CD14-positive monocyte (primary cell): ENCODE results near the gene PTPRN2. TPM values are rescaled to one million over a fixed set of nuclear protein-coding genes. Genes with fewer than 3 reads are reported as not detected.

ENCODE experiments used
- DNase-seq, 3 donors: peaks; one replicate each; pipeline ENCODE4 v3.0.0-alpha.2; 2011 to 2022
- H2AFZ ChIP-seq: 2 replicates; pipeline ENCODE4 v1.6.0; 2012; ENCODE audit warnings: mild to moderate bottlenecking, low read depth, low read length, inconsistent platforms; ENCODE audit not compliant: insufficient read depth, poor library complexity, severe bottlenecking
- H3K27ac ChIP-seq, 2 donors: 1 replicate in 1 of 2; 2 replicates in 1 of 2; pipeline ENCODE4 v1.5.1; 2012 to 2013; ENCODE audit warnings: low read length in 2 of 2, control low read depth in 1 of 2, inconsistent platforms in 1 of 2, low read depth in 1 of 2, mild to moderate bottlenecking in 1 of 2
- H3K27me3 ChIP-seq, 2 donors: one replicate each; pipeline versions ENCODE4 v1.6.0 to v1.6.1; 2011 to 2013; ENCODE audit warnings: low read length in 2 of 2; ENCODE audit not compliant: control insufficient read depth in 2 of 2, insufficient read depth in 2 of 2
- H3K36me3 ChIP-seq, 2 donors: replicated peaks in 1 of 2; 1 replicate in 1 of 2; 2 replicates in 1 of 2; pipeline versions ENCODE4 v1.5.1 to v1.6.1; 2012 to 2013; ENCODE audit warnings: low read length in 2 of 2, control low read depth in 1 of 2, inconsistent platforms in 1 of 2, mild to moderate bottlenecking in 1 of 2; ENCODE audit not compliant: insufficient read depth in 2 of 2, control insufficient read depth in 1 of 2
- H3K4me1 ChIP-seq, 2 donors: 1 replicate in 1 of 2; 2 replicates in 1 of 2; pipeline versions ENCODE4 v1.5.1 to v1.6.1; 2012 to 2013; ENCODE audit warnings: low read length in 2 of 2, control low read depth in 1 of 2, inconsistent platforms in 1 of 2, mild to moderate bottlenecking in 1 of 2, moderate library complexity in 1 of 2; ENCODE audit not compliant: insufficient read depth in 2 of 2, control insufficient read depth in 1 of 2
- H3K4me2 ChIP-seq: replicated peaks from 2 replicates; pipeline ENCODE3; 2012; ENCODE audit warnings: low read length, moderate library complexity, mild to moderate bottlenecking; ENCODE audit not compliant: poor library complexity, severe bottlenecking; ENCODE audit errors: extremely low read depth
- H3K4me3 ChIP-seq, 3 experiments: fragments of 200-600 bp in 1 of 3; sonication (generic) in 1 of 3; replicated peaks in 1 of 3; 1 replicate in 2 of 3; 2 replicates in 1 of 3; pipeline ENCODE4 v1.5.1; 2011 to 2013; ENCODE audit warnings: low read length in 3 of 3, mild to moderate bottlenecking in 3 of 3, control low read depth in 2 of 3, low read depth in 2 of 3, inconsistent platforms in 1 of 3, moderate library complexity in 1 of 3
- H3K79me2 ChIP-seq: 2 replicates; pipeline ENCODE4 v1.6.0; 2012; ENCODE audit warnings: mild to moderate bottlenecking, control low read depth, inconsistent platforms, low read length, moderate library complexity; ENCODE audit not compliant: insufficient read depth
- H3K9ac ChIP-seq: 2 replicates; pipeline ENCODE4 v1.6.0; 2017; ENCODE audit warnings: low read length, mild to moderate bottlenecking; ENCODE audit not compliant: insufficient read depth, poor library complexity, severe bottlenecking
- H3K9me3 ChIP-seq, 2 donors: replicated peaks in 1 of 2; 1 replicate in 1 of 2; 2 replicates in 1 of 2; pipeline versions ENCODE4 v1.5.1 to v1.6.1; 2012 to 2013; ENCODE audit warnings: low read length in 2 of 2, control low read depth in 1 of 2; ENCODE audit not compliant: control insufficient read depth in 1 of 2, insufficient read depth in 1 of 2
- H4K20me1 ChIP-seq: 2 replicates; pipeline ENCODE4 v1.6.0; 2012; ENCODE audit warnings: mild to moderate bottlenecking, low read length, control low read depth, moderate library complexity; ENCODE audit not compliant: insufficient read depth
- H3K27ac Mint-ChIP-seq, 7 donors: one replicate each; pipeline ENCODE4 v1.8.0; 2020; ENCODE audit warnings: mild to moderate bottlenecking in 7 of 7, mixed read lengths in 7 of 7, moderate library complexity in 6 of 7, inconsistent platforms in 2 of 7
- H3K27me3 Mint-ChIP-seq, 3 donors: one replicate each; pipeline ENCODE4 v1.8.0; 2021 to 2022; ENCODE audit warnings: low read depth in 3 of 3, mild to moderate bottlenecking in 3 of 3, mixed read lengths in 3 of 3, moderate library complexity in 3 of 3, inconsistent platforms in 1 of 3
- H3K36me3 Mint-ChIP-seq, 2 donors: one replicate each; pipeline ENCODE4 v1.8.0; 2020; ENCODE audit warnings: mixed read lengths in 2 of 2, inconsistent platforms in 1 of 2, mild to moderate bottlenecking in 1 of 2
- H3K4me1 Mint-ChIP-seq: one replicate; pipeline ENCODE4 v1.8.0; 2020; ENCODE audit warnings: mild to moderate bottlenecking, mixed read lengths
- H3K4me3 Mint-ChIP-seq, 2 donors: one replicate each; pipeline ENCODE4 v1.8.0; 2020; ENCODE audit warnings: mild to moderate bottlenecking in 2 of 2, mixed read lengths in 2 of 2, moderate library complexity in 1 of 2
- H3K9me3 Mint-ChIP-seq, 7 donors: one replicate each; pipeline ENCODE4 v1.8.0; 2020 to 2022; ENCODE audit warnings: mixed read lengths in 7 of 7, mild to moderate bottlenecking in 6 of 7, moderate library complexity in 6 of 7, inconsistent platforms in 2 of 7
- WGBS: methylation state at CpG from one replicate; pipeline ENCODE4 v1.1.5; 2013; ENCODE audit warnings: missing lambda C conversion rate; ENCODE audit not compliant: insufficient coverage; 5-methylcytosine and 5-hydroxymethylcytosine counted together
- intact Hi-C, 2 donors: fragments of 100-400 bp; cut with micrococcal nuclease; formaldehyde crosslinking; loops; one replicate each; pipeline versions ENCODE4 v1.15.0 to v1.15.1; 2023
- polyA plus RNA-seq, 3 donors: library from polyadenylated mRNA; depleted of rRNA in 1 of 3; unstranded in 2 of 3; stranded (reverse) in 1 of 3; fragments of 300-500 nt in 2 of 3; fragments of >200 nt in 1 of 3; fragmentation: Illumina TruSeq in 2 of 3; gene quantifications; 1 replicate in 2 of 3; 2 replicates in 1 of 3; pipeline ENCODE4 v1.2.3, GENCODE V29; 2012 to 2021
- TF ChIP-seq, protein P1 (sequence below): fragments of 200-600 bp; IDR thresholded peaks from one replicate; pipeline ENCODE4 v1.8.0; 2022; ENCODE audit warnings: antibody characterized with exemption, mild to moderate bottlenecking

The PTPRN2 gene
- polyA plus RNA-seq, 3 donors, result 0.25 to 1.4 (median 0.97) TPM

DNA sequence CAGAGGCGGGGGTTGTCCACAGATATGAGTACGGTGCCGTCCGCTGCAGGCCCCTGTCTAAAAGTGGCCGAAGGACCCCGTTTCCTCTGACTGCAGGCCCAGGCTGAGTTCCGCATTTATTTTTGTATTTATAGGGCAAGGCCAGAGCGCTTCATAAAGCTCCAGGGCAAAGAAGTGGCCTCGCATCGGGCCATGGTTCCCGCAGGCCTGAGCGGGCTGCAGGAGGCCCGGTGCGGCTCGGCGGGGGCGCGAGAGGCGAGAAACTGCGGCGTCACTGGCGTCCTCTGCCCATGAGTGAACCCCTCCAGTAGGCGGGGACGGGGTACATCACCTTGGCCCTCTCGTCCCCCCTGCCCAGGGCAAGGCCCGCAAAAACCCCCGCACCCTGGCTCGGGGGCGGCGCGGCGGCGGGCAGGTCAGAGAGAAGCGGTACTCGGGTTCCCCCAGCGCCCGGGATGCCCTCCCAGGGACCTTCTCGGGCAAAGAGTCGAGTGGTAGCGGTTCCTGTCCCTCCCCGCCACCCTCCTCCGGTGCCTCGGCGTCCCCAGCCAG, 895.1 kb downstream of the PTPRN2 start:
- Mint-ChIP-seq H3K27ac (no peak overlapping the region), H3K36me3 (no peaks in the 10 kb centered on the region), H3K9me3 (peaks cover 0 to 12% (median 0%) of the 10 kb centered on the region in 7 donors), H3K27me3 (peaks cover 50 to 74% (median 64%) of the 10 kb centered on the region in 3 donors), H3K4me1 (no peaks in the 10 kb centered on the region), H3K4me3 (peak overlapping the region in 1 of 2 donors; percentile 76)
- peaks cover 34 to 70% of the 10 kb centered on the region in 2 donors for H3K27me3 ChIP-seq
- no peaks in the 10 kb centered on the region for H3K79me2 ChIP-seq
- peaks cover 0 to 8% of the 10 kb centered on the region in 2 donors for H3K9me3 ChIP-seq
- no peak for DNase-seq
- H3K36me3 ChIP-seq, result no peaks in the 10 kb centered on the region
- 3% methylated on average over 39 of the region's 44 CpGs for WGBS
- H2AFZ ChIP-seq, result no peak overlapping the region
- H3K9ac ChIP-seq, result no peak overlapping the region
- H3K4me2 ChIP-seq, result no peak overlapping the region
- TF ChIP-seq, protein P1, sequence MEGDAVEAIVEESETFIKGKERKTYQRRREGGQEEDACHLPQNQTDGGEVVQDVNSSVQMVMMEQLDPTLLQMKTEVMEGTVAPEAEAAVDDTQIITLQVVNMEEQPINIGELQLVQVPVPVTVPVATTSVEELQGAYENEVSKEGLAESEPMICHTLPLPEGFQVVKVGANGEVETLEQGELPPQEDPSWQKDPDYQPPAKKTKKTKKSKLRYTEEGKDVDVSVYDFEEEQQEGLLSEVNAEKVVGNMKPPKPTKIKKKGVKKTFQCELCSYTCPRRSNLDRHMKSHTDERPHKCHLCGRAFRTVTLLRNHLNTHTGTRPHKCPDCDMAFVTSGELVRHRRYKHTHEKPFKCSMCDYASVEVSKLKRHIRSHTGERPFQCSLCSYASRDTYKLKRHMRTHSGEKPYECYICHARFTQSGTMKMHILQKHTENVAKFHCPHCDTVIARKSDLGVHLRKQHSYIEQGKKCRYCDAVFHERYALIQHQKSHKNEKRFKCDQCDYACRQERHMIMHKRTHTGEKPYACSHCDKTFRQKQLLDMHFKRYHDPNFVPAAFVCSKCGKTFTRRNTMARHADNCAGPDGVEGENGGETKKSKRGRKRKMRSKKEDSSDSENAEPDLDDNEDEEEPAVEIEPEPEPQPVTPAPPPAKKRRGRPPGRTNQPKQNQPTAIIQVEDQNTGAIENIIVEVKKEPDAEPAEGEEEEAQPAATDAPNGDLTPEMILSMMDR, result no peak
- H3K4me3 ChIP-seq, result no peak overlapping the region
- no peaks in the 10 kb centered on the region for H4K20me1 ChIP-seq
- no peaks in the 10 kb centered on the region for H3K4me1 ChIP-seq
- H3K27ac ChIP-seq, result no peak overlapping the region
- intact Hi-C loops, result no loop called here

DNA sequence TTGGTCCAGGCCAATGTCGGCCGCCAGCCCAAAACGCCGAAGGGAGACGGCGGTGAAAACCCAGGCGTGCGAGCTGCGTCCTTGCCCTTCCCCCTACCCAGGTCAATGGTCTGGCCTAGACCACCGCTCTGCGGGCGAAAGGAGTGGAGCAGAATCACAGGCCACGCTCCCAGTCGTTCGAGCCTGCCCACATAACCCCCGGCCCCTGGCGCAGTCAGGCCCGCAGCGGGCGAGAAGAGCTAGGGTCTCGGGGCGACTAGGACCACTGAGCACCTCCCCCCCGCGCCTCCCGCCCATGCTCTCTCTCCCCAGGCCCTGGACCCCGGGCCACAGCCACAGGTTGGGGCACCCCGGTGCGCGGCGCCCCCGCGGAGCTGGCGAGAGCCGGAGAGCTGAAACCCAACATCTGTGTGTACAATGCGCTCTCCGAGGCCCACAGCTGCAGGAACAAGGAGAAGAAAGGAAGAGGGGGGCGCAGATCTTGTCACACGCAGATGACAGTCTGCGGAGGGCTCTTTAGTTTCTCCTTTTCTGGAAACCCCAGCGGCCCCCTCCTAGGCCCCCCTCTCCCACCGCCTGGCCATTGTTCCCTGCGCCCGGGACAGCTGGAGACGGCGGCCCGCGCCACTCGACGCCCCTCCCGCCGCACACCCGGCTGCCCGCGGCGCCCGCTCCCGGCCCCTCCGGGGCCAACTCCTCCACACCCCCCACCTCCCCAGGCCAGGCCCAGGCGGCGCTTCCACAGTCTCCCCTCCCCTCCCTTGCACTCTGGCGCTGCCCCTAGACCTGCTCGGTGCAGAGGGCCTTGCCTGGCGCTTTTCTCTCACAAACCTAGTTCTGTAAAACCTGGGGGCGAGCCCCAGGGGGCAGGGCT, 895.8 kb downstream of the PTPRN2 start:
- Mint-ChIP-seq H3K27ac (no peak overlapping the region), H3K36me3 (no peaks in the 10 kb centered on the region), H3K4me1 (no peaks in the 10 kb centered on the region), H3K27me3 (peaks cover 56 to 79% (median 71%) of the 10 kb centered on the region in 3 donors), H3K4me3 (peak overlapping the region in 1 of 2 donors; percentile 83), H3K9me3 (peaks cover 0 to 12% (median 1%) of the 10 kb centered on the region in 7 donors)
- Histone ChIP-seq H3K36me3 (no peaks in the 10 kb centered on the region), H3K9ac (no peak overlapping the region), H3K4me3 (no peak overlapping the region), H2AFZ (no peak overlapping the region), H3K27me3 (peaks cover 41 to 77% of the 10 kb centered on the region in 2 donors), H3K79me2 (no peaks in the 10 kb centered on the region), H3K4me1 (no peaks in the 10 kb centered on the region), H3K9me3 (peaks cover 0 to 8% of the 10 kb centered on the region in 2 donors), H3K27ac (no peak overlapping the region), H4K20me1 (no peaks in the 10 kb centered on the region), H3K4me2 (no peak overlapping the region)
- intact Hi-C loops, result no loop called here
- WGBS, result under 1% methylated on average over 58 of the region's 64 CpGs
- TF ChIP-seq, protein P1, result no peak
- no peak for DNase-seq
